ENCODE measurements around the gene KIFAP3.
A peak's percentile ranks its signal among the peaks of the same experiment; 100 is the strongest.

KIFAP3 gene

GRCh38 chr1:169999331-169999741, 75.2 kb downstream of the KIFAP3 start:
- DNase-seq (ENCODE audit: low read depth, low spot score), result peak; percentile 84
- ChIA-PET POLR2A (interaction anchor here (0.7 kb wide), 1 partner anchor 59 kb away, joined by 5 read pairs; no protein-coding TSS in a partner anchor), CTCF (interaction anchor here (1.0 to 2.2 kb wide), 4 partner anchors 10 to 691 kb away, joined by 3 to 6 read pairs (median 4); no protein-coding TSS in a partner anchor)

GRCh38 chr1:169995993-169996392, 78.5 kb downstream of the KIFAP3 start:
- TF ChIP-seq, protein P1, sequence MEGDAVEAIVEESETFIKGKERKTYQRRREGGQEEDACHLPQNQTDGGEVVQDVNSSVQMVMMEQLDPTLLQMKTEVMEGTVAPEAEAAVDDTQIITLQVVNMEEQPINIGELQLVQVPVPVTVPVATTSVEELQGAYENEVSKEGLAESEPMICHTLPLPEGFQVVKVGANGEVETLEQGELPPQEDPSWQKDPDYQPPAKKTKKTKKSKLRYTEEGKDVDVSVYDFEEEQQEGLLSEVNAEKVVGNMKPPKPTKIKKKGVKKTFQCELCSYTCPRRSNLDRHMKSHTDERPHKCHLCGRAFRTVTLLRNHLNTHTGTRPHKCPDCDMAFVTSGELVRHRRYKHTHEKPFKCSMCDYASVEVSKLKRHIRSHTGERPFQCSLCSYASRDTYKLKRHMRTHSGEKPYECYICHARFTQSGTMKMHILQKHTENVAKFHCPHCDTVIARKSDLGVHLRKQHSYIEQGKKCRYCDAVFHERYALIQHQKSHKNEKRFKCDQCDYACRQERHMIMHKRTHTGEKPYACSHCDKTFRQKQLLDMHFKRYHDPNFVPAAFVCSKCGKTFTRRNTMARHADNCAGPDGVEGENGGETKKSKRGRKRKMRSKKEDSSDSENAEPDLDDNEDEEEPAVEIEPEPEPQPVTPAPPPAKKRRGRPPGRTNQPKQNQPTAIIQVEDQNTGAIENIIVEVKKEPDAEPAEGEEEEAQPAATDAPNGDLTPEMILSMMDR (IDR thresholded peaks at IDR 0.05; ENCODE audit: insufficient read depth, low read length, missing control alignments), result no peak
- ChIA-PET CTCF (no interaction called here), POLR2A (interaction anchor here (0.5 kb wide), 1 partner anchor 330 kb away, joined by 4 read pairs; no protein-coding TSS in a partner anchor)
- H3K4me3 ChIP-seq (ENCODE audit: low read depth, low read length), result no peak overlapping the region
- no peak for DNase-seq (ENCODE audit: low read depth, low spot score)

More at GRCh38 chr1:169999331-169999741, 75.2 kb downstream of the KIFAP3 start:
- TF ChIP-seq, protein P1 (IDR thresholded peaks at IDR 0.05; ENCODE audit: insufficient read depth, low read length, missing control alignments), result no peak
- H3K4me3 ChIP-seq (ENCODE audit: low read depth, low read length), result no peak overlapping the region

GRCh38 chr1:169989246-169989645, 85.2 kb downstream of the KIFAP3 start:
- CTCF ChIA-PET, result no interaction called here
- TF ChIP-seq, protein P1 (IDR thresholded peaks at IDR 0.05; ENCODE audit: insufficient read depth, low read length, missing control alignments), result no peak

GRCh38 chr1:169985757-169986156, 88.7 kb downstream of the KIFAP3 start:
- DNase-seq (ENCODE audit: low read depth, low spot score), result no peak
- CTCF ChIA-PET, result interaction anchor here (1.3 kb wide), 1 partner anchor 18 kb away, joined by 3 read pairs; no protein-coding TSS in a partner anchor
- TF ChIP-seq, protein P1 (IDR thresholded peaks at IDR 0.05; ENCODE audit: insufficient read depth, low read length, missing control alignments), result no peak

More at GRCh38 chr1:169989246-169989645, 85.2 kb downstream of the KIFAP3 start:
- POLR2A ChIA-PET, result no interaction called here
- no peak for DNase-seq (ENCODE audit: low read depth, low spot score)
- no peak overlapping the region for H3K4me3 ChIP-seq (ENCODE audit: low read depth, low read length)

DNA sequence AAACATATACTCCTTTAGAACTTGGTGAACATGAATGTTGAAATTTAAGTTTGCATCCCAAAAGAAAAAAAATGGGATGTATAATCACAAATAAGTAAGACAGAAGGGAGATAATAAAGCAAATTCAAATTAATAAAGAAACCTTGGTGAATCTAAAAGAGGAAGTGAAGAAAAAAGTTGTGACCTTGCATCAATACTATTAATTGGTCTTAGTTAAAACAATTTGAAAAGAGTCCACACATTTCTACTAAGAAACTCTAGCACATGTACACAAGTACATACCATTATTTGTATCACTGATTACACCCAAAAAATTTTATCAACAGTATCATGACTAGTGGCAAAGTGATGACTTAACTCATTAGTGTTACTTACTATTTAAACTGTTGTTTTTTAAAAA, 100.4 kb downstream of the KIFAP3 start:
- POLR2A ChIA-PET, result no interaction called here
- CTCF ChIA-PET, result no interaction called here

More at GRCh38 chr1:169985757-169986156, 88.7 kb downstream of the KIFAP3 start:
- POLR2A ChIA-PET, result no interaction called here
- H3K4me3 ChIP-seq (ENCODE audit: low read depth, low read length), result no peak overlapping the region

DNA sequence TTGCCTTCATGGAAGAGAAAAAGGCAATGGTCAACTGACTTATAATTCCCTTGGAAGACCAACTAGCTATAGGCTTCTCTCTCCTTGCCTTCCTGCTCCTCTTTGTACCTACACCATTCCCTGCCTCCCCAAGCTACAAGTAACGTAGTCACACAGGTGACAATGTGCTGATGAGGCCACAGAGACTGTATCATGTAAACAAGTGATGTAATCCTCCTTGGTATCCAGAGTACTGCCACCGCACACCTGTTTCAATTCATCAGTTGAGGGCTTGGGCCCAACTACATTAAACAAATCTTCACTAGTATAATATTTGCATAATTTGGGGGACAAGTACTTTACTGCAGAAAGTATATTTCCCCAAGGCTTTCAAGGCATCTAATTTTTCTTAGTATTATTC, 104.4 kb downstream of the KIFAP3 start:
- POLR2A ChIA-PET, result no interaction called here
- TF ChIP-seq, protein P1 (IDR thresholded peaks at IDR 0.05; ENCODE audit: insufficient read depth, low read length, missing control alignments), result no peak
- H3K4me3 ChIP-seq (ENCODE audit: low read depth, low read length), result no peak overlapping the region
- CTCF ChIA-PET, result no interaction called here
- DNase-seq (ENCODE audit: low read depth, low spot score), result no peak

More for the DNA sequence above, 100.4 kb downstream of the KIFAP3 start:
- H3K4me3 ChIP-seq (ENCODE audit: low read depth, low read length), result no peak overlapping the region
- TF ChIP-seq, protein P1 (IDR thresholded peaks at IDR 0.05; ENCODE audit: insufficient read depth, low read length, missing control alignments), result no peak
- DNase-seq (ENCODE audit: low read depth, low spot score), result no peak

All from AG04449 (cell line).